ENCODE data around the gene SRCAP. TPM values are rescaled to one million over a fixed set of nuclear protein-coding genes. Genes with fewer than 3 reads are reported as not detected.

Gene SRCAP
- total RNA-seq (2022; extraction: Qiagen RNA extraction; ENCODE audit: low read depth), result 16.5 to 36.0 TPM (median 27.7 TPM) in 5 replicates

DNA sequence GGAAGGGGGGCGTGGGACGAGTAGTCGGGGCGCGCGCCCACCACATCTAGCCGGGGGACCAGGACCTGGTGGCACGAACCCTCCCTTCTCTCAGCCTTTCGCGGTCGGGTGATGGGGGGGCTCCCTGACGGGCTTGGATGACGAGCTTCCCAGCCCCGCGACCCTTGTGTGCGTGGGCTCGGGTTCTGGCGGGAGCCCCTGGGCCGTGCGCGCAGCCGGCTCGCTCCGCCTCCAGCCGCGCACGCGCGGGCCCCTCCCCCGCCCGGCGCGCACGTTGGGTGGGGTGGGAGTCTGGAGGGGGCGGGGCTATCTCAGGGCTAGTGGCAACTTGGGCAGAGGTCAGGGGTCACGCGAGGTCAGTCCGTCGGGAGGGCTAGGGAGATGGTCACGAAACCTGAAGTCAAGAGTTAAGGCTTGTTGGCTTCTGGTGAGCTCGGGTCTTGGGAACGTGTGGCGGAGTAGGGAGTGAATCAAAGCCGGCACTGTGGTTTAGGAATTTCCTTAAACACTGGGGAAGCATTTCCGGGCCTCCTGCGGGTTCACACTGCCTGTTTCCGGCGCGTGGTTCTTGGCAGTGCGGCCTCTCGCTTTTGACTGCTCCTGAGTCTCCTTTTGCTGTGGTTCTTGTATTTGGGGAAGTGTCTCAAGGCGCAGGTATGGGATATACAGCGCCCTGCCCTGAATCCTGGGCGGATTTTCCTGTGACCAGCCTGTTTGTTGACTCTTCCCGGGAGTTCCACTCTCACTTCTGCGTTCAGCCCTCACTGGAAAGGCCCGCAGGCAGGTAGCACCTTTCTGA lies at the start of gene SRCAP:
Gene SRCAP, plus strand, starts transcription at position 356 of the 799 bp plus-strand sequence. CDS start 1,654 bp downstream, outside the sequence.

DNA sequence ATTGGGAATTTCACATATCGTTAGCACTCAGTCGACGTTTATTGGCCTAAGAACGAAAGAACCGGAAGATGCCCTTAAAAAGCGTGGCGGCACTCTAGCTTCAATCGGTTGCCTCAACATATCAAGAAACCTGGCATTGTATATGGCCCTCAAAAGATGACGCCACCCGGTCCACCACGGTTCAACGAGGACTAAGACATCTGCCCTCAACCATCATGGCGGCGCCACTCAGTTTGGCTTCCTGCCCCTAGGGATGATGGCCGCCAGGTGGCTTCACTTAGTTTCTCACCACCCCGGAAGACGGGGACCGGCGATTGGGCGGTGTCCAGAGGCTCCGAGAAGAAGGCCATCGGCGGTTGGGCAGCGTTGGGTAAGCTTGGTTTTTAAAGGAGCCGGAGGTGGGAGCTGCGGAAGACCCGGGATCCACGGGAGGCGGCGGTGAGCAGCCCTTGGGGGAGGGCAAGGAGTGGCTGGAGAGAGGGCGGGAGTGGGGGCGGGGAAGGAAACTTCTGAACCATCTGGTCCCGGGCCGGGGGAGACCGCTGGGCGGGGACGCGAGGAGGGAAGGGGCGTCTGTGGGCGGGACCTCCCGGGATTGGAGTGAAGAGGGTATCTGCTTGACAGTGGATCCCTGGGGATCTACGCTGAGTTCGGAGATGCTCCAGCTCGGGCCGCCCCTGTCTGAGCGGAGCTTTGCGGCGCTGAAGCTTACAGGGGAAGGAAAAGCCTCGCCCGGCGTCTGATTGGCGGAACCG lies 48.4 kb upstream of the SRCAP start, which contains the start of gene PRR14:
Gene PRR14, plus strand, starts transcription at position 592 of the 755 bp plus-strand sequence. CDS start 686 bp downstream, outside the sequence.

DNA sequence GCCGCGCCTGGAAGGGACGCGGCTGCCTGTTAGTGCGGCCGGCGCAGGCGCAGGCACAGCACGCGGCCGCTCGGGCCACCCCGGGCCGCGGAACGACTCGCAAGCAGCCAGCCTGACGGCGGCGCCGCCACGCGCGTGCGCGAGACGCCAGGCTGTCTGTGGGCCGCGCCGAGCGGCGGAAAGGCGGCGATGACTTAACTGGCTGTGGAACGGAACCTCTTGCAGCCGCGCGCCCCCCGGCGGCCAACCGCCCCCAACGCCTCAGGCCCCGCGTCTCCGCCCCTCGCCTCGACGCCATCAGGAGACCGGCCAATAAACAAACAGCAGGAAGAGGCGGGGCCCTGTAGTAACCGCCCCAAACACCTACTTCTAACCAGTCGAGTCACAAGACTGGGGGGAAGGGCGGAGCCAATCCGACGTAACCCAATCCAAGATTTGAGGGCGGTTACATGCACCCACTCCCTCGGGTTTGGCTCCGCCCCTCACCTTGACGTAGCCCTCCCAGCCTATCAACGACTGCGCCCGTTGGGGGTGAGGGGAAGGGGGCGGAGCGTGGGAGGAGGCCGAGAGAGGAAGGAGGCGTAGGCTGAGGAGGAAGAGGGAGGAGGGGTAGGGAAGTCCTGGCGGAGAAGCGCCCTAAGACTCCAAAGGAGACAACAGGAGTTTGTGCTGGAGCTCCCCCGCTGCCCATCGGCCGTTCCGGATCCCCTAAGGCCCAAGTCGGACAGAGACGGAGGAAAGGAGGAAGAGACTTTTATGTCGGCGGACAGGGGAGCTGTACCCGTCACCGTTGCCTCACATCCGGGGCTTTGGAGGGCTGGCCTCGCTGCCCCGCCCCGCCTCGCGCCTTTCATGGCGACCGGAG lies 40.9 kb upstream of the SRCAP start, which contains the start of gene FBRS:
Gene FBRS, plus strand, starts transcription at position 566 of the 865 bp plus-strand sequence. CDS start 1,088 bp downstream, outside the sequence.

DNA sequence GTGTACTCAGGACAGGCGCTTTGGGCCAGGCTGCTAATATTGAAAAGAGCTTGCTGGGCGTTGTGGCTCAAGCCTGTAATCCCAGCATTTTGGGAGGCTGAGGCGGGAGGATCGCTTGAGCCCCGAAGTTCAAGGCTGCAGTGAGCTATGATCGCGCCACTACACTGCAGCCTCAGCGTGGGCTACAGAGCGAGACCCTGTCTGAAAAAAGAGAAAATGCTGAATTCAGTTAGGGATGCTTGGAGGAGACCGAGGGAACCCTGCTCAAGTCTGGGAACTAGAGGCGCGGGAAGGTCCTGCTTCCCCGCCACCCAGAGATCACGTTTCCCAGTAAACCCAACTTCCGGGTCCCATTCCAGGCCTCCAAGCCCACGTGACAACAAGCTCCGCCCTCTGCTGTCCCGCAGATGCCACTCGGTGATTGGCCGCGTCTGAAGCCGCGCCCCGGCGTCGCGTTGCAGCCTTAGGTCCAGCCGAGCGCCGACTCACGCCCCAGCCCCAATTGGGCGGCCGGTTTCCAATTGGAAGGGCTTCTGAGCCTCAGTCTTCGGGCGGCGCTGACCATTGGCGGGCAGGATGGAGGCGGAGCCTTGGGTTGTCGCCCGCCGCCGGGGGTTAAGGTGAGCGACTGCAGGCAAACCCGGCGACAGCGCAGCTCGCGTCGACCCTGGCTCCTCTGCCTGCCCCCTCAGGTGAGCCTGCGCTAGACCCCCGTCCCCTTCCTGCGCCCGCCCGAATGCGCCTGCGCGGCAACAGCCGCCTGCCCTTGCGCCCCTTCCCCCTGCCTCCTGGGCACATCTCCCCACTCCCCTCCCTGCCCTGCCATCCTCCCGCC lies 49.0 kb downstream of the SRCAP start, which contains the start of gene PHKG2:
Gene PHKG2, plus strand, starts transcription at position 627 of the 835 bp plus-strand sequence. CDS start 396 bp downstream, outside the sequence.

DNA sequence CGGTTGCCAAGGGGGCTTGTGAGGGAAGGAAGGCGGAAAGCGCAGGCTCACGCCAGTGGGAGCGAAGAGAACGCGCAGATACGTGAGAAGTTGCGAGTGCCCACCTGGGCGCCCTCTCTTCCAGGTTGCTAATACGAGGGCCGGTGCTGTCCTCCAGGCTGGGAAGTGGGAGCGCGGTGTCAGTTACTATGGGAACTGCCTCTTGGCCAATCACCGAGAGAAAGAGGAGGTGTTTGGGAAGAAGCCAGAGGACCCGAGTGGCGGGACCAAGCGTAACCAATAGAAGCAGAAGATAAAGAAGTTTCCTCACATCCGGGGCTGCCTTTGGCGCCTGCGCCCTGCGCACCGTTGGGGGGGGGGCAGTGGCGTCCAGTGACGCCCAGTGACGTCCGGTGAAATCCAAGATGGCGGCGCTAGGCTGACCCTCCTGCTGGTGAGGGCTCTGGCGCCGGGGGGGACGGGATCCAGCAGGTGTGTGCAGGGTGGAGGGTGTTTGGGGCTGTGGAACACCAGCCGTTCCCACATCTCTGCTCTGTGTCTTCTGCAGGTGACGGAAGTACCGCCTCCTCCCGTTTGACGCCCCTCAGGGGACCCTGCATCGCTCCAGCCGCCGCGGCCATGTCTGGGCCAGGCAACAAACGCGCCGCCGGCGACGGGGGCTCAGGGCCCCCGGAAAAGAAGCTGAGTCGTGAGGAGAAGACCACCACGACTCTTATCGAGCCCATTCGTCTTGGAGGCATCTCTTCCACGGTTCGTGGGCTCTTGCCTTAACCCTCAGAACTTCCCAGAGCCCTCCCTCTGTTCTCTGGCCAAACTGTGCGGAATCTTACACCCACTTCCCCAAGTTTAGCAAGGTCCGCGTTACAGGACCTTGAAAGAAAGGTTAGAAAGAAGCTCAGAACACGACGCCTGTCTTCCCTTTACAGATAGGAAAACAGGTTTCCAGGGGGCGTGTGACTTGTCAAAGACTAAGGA lies 63.2 kb downstream of the SRCAP start, which contains the start of the genes CFAP119 and RNF40:
Gene CFAP119, minus strand, starts transcription at position 135 of the 975 bp plus-strand sequence. CDS start 314 bp downstream, outside the sequence.
Gene RNF40, plus strand, starts transcription at position 395 of the 975 bp plus-strand sequence. Its CDS starts 224 bp downstream, at position 619.

DNA sequence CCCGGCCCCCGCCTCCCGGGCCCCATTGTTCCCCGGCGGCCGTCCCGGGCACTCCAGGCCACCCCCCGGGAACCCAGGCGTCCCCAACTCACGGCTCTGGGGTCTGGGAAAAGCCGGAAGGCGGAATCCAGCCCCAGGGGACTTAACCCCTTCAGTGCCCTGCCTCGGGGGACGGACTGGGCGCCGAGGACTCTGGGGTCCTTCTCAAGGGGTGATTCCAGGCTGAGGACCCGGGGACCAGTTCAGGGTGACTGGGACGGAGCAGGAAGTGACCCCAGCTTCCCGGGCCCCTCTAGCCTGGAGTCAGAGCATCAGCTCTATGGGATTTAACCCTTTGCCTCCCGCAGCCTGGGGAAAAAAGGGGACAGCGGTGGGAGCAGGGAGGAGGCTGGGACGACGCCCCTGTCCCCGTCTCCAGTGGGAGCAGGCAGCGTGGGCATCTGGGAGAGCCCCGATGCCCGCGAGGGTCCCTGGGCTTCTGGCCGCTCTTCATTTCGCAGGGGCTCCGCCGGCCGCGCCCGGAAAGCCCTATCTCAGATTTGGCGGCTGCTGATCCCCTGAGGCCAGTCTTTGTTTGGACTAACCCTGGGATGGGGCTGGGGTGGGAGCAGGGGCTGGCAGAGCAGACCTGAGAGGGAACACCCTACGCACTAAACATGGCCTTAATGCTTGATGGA lies 88.1 kb downstream of the SRCAP start, which contains the start of gene ZNF629:
Gene ZNF629, minus strand, starts transcription at position 270 of the 677 bp plus-strand sequence. CDS start 2,723 bp downstream, outside the sequence.

Other genes with a start within 250 kb of the SRCAP start
- gene ITGAL, start 226.4 kb upstream of the SRCAP start, total RNA-seq (2022; extraction: Qiagen RNA extraction; ENCODE audit: low read depth), result 0.12 to 0.28 TPM (median 0.21 TPM) in 4 of 5 replicates, not detected in the other
- gene ZNF768, start 172.6 kb upstream of the SRCAP start, total RNA-seq (2022; extraction: Qiagen RNA extraction; ENCODE audit: low read depth), result 38.0 to 49.6 TPM (median 44.5 TPM) in 5 replicates
- gene ZNF747, start 164.3 kb upstream of the SRCAP start, total RNA-seq (2022; extraction: Qiagen RNA extraction; ENCODE audit: low read depth), result 3.1 to 5.1 TPM (median 4.6 TPM) in 5 replicates
- gene ZNF764, start 140.8 kb upstream of the SRCAP start, total RNA-seq (2022; extraction: Qiagen RNA extraction; ENCODE audit: low read depth), result 5.2 to 6.3 TPM (median 5.6 TPM) in 5 replicates
- 5.5 to 10.0 TPM (median 7.8 TPM) in 5 replicates for gene ZNF688, start 127.5 kb upstream of the SRCAP start, total RNA-seq (2022; extraction: Qiagen RNA extraction; ENCODE audit: low read depth)
- gene ZNF785, start 113.5 kb upstream of the SRCAP start, total RNA-seq (2022; extraction: Qiagen RNA extraction; ENCODE audit: low read depth), result not detected in 5 replicates
- gene ZNF689, start 88.8 kb upstream of the SRCAP start, total RNA-seq (2022; extraction: Qiagen RNA extraction; ENCODE audit: low read depth), result 7.5 to 9.6 TPM (median 8.7 TPM) in 5 replicates
- gene PRR14, start 48.2 kb upstream of the SRCAP start, total RNA-seq (2022; extraction: Qiagen RNA extraction; ENCODE audit: low read depth), result 17.7 to 27.0 TPM (median 23.7 TPM) in 5 replicates
- gene FBRS, start 40.7 kb upstream of the SRCAP start, total RNA-seq (2022; extraction: Qiagen RNA extraction; ENCODE audit: low read depth), result 33.6 to 48.2 TPM (median 42.9 TPM) in 5 replicates
- 20.6 to 29.8 TPM (median 23.1 TPM) in 5 replicates for gene PHKG2, start 49.3 kb downstream of the SRCAP start, total RNA-seq (2022; extraction: Qiagen RNA extraction; ENCODE audit: low read depth)
- 6.9 to 9.1 TPM (median 8.2 TPM) in 5 replicates for gene CFAP119, start 62.9 kb downstream of the SRCAP start, total RNA-seq (2022; extraction: Qiagen RNA extraction; ENCODE audit: low read depth)
- gene RNF40, start 63.2 kb downstream of the SRCAP start, total RNA-seq (2022; extraction: Qiagen RNA extraction; ENCODE audit: low read depth), result 63.7 to 91.5 TPM (median 86.1 TPM) in 5 replicates
- gene ZNF629, start 88.0 kb downstream of the SRCAP start, total RNA-seq (2022; extraction: Qiagen RNA extraction; ENCODE audit: low read depth), result 15.6 to 23.9 TPM (median 17.6 TPM) in 5 replicates
- 24.4 to 38.8 TPM (median 34.4 TPM) in 5 replicates for gene BCL7C, start 194.9 kb downstream of the SRCAP start, total RNA-seq (2022; extraction: Qiagen RNA extraction; ENCODE audit: low read depth)
- 0.12 to 0.26 TPM (median 0.21 TPM) in 4 of 5 replicates, not detected in the other for gene CTF1, start 197.4 kb downstream of the SRCAP start, total RNA-seq (2022; extraction: Qiagen RNA extraction; ENCODE audit: low read depth)
- gene FBXL19, start 224.4 kb downstream of the SRCAP start, total RNA-seq (2022; extraction: Qiagen RNA extraction; ENCODE audit: low read depth), result 12.1 to 25.6 TPM (median 20.3 TPM) in 5 replicates
- gene ORAI3, start 249.9 kb downstream of the SRCAP start, total RNA-seq (2022; extraction: Qiagen RNA extraction; ENCODE audit: low read depth), result 12.5 to 15.3 TPM (median 13.2 TPM) in 5 replicates

All from A549 treated with DMSO at 1 μM for 4 hours (cell line).